ENCODE measurements around the gene EPHA6. TPM values are rescaled to one million over a fixed set of nuclear protein-coding genes. Genes with fewer than 3 reads are reported as not detected.
"Not testable (repeated sequence)": the region's sequence is repeated elsewhere in the genome, so short reads cannot be mapped to it uniquely, and the experiment has no call there.

Gene EPHA6
- total RNA-seq, 1 experiment from 2014 or later: 0.61 TPM

DNA sequence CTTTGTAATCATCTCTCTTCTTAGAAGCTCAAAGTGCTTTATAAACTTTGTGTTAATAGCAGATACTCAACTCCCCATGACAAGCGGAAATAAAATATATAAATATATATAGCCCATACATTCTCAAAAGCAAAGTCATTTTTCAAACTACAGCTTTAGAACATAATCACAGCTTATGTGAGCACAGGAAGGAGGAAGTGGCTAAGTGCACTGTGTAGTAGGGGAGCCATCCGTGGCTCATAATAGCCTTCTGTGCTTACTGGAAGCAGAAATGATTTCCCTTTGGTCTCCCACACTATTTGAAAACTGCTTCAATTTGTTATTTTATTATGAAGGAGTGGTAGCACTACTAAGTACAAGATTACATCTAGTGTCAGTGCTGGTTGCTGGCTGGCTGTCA is 798.7 kb downstream of the EPHA6 start:
- Histone ChIP-seq H3K14ac (ENCODE audit: insufficient read depth, low read length) (no peak overlapping the region), H4K5ac (ENCODE audit: insufficient read length, low read depth, low read length) (no peak overlapping the region), H3K27me3 (ENCODE audit: insufficient read depth, low read length) (no peaks in the 10 kb centered on the region), H2BK15ac (ENCODE audit: low read depth, low read length) (no peak overlapping the region), H3K79me2 (ENCODE audit: insufficient read depth, low read length) (no peaks in the 10 kb centered on the region), H2AFZ (ENCODE audit: low read length) (no peak overlapping the region), H4K8ac (replicated peaks; ENCODE audit: insufficient read length, low read depth, low read length) (no peak overlapping the region), H3K9me3 (ENCODE audit: control insufficient read depth, low read depth, low read length) (no peaks in the 10 kb centered on the region), H2AK5ac (ENCODE audit: insufficient read length, low read length) (no peak overlapping the region), H2BK20ac (ENCODE audit: low read depth, low read length, poor library complexity, severe bottlenecking) (no peak overlapping the region), H4K20me1 (ENCODE audit: control insufficient read depth, insufficient read depth, insufficient read length) (no peaks in the 10 kb centered on the region), H3K4me2 (ENCODE audit: insufficient read depth, insufficient read length, low read length) (no peak overlapping the region), H3K18ac (ENCODE audit: insufficient read length, low read depth, low read length) (no peak overlapping the region), H3K23me2 (ENCODE audit: insufficient read length, low read depth, low read length, poor library complexity, severe bottlenecking) (no peaks in the 10 kb centered on the region), H3T11ph (ENCODE audit: low read length) (no peak overlapping the region), H3K27ac (ENCODE audit: insufficient read length, low read depth, low read length) (no peak overlapping the region), H2BK5ac (ENCODE audit: insufficient read length, low read length) (no peak overlapping the region), H3K4me1 (ENCODE audit: insufficient read depth, low read length) (no peaks in the 10 kb centered on the region), H3K56ac (ENCODE audit: insufficient read length, low read depth, low read length) (no peak overlapping the region), H3K23ac (ENCODE audit: insufficient read length, low read depth, low read length) (no peak overlapping the region), H3K79me1 (ENCODE audit: insufficient read depth, low read depth, low read length, poor library complexity, severe bottlenecking) (no peaks in the 10 kb centered on the region), H4K91ac (ENCODE audit: insufficient read length, low read depth, low read length) (no peak overlapping the region), H2BK120ac (ENCODE audit: low read depth, low read length, poor library complexity, severe bottlenecking) (no peak overlapping the region), H3K9ac (ENCODE audit: extremely low read depth, insufficient read length, low read length) (no peak overlapping the region), H3K4ac (ENCODE audit: low read depth, low read length) (no peak overlapping the region), H2BK12ac (ENCODE audit: insufficient read length, low read depth, low read length) (no peak overlapping the region)
- no peak for DNase-seq
- H3K27ac Mint-ChIP-seq: no peak overlapping the region
- no peaks in the 10 kb centered on the region for H3K27me3 Mint-ChIP-seq (ENCODE audit: low read depth)
- no peak for TF ChIP-seq CTCF (conservative IDR thresholded peaks at IDR 0.05)
- H3K9me3 Mint-ChIP-seq: peaks cover 0 to 9% of the 10 kb centered on the region in 2 experiments; a peak in 3 of 5 replicates
- no peak overlapping the region for H3K4me3 Mint-ChIP-seq
- peaks cover 0 to 2% (median 0%) of the 10 kb centered on the region in 3 experiments; a peak in 2 of 7 replicates for H3K36me3 Mint-ChIP-seq (ENCODE audit: insufficient read depth in 1 of 3, low read depth in 3 of 3)
- whole genome bisulfite sequencing (ENCODE audit: extremely low coverage, insufficient read length, low lambda C conversion rate): no CpG with 5 or more reads among the region's 2 CpGs
- no peaks in the 10 kb centered on the region for H3K4me1 Mint-ChIP-seq

DNA sequence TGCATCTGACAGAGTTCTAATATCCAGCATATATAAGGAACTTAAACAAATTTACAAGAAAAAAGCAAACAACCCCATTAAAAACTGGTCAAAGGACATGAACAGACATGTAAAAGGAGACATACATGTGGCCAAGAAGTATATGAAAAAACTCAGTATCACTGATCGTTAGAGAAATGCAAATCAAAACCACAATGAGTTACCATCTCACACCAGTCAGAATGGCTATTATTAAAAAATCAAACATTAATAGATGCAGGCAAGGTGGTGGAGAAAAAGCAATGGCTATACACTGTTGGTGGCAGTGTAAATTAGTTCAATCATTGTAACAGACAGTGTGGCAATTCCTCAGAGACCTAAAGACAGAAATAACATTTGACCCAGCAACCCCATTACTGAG is 806.1 kb downstream of the EPHA6 start:
- not testable (repeated sequence) for H3K9me3 Mint-ChIP-seq; H3K4me2 ChIP-seq (ENCODE audit: insufficient read depth, insufficient read length, low read length)

More for the DNA sequence above, 806.1 kb downstream of the EPHA6 start:
- H2AFZ ChIP-seq (ENCODE audit: low read length); H2AK5ac ChIP-seq (ENCODE audit: insufficient read length, low read length); H4K91ac ChIP-seq (ENCODE audit: insufficient read length, low read depth, low read length); H2BK12ac ChIP-seq (ENCODE audit: insufficient read length, low read depth, low read length); H3K14ac ChIP-seq (ENCODE audit: insufficient read depth, low read length); H3K79me2 ChIP-seq (ENCODE audit: insufficient read depth, low read length); H2BK120ac ChIP-seq (ENCODE audit: low read depth, low read length, poor library complexity, severe bottlenecking); H3K27me3 Mint-ChIP-seq (ENCODE audit: low read depth); H3T11ph ChIP-seq (ENCODE audit: low read length); H3K23ac ChIP-seq (ENCODE audit: insufficient read length, low read depth, low read length); H2BK15ac ChIP-seq (ENCODE audit: low read depth, low read length); H3K36me3 Mint-ChIP-seq (ENCODE audit: insufficient read depth in 1 of 3, low read depth in 3 of 3); H3K79me1 ChIP-seq (ENCODE audit: insufficient read depth, low read depth, low read length, poor library complexity, severe bottlenecking); H3K4ac ChIP-seq (ENCODE audit: low read depth, low read length); H3K27ac ChIP-seq (ENCODE audit: insufficient read length, low read depth, low read length); H3K23me2 ChIP-seq (ENCODE audit: insufficient read length, low read depth, low read length, poor library complexity, severe bottlenecking); H3K27ac Mint-ChIP-seq; H3K4me1 ChIP-seq (ENCODE audit: insufficient read depth, low read length); DNase-seq; H4K8ac ChIP-seq (replicated peaks; ENCODE audit: insufficient read length, low read depth, low read length); H3K27me3 ChIP-seq (ENCODE audit: insufficient read depth, low read length); H2BK5ac ChIP-seq (ENCODE audit: insufficient read length, low read length); H3K4me3 Mint-ChIP-seq; H3K9ac ChIP-seq (ENCODE audit: extremely low read depth, insufficient read length, low read length); H2BK20ac ChIP-seq (ENCODE audit: low read depth, low read length, poor library complexity, severe bottlenecking); H4K20me1 ChIP-seq (ENCODE audit: control insufficient read depth, insufficient read depth, insufficient read length); H3K4me1 Mint-ChIP-seq; H3K56ac ChIP-seq (ENCODE audit: insufficient read length, low read depth, low read length); H3K9me3 ChIP-seq (ENCODE audit: control insufficient read depth, low read depth, low read length); H4K5ac ChIP-seq (ENCODE audit: insufficient read length, low read depth, low read length); H3K18ac ChIP-seq (ENCODE audit: insufficient read length, low read depth, low read length): not testable (repeated sequence)
- WGBS (ENCODE audit: extremely low coverage, insufficient read length, low lambda C conversion rate): no CpG with 5 or more reads among the region's 1 CpG
